HG03558 (cell line): ENCODE data around the gene PLEKHG2.

Experiments used
- ATAC-seq: cut with Tn5 transposase; IDR thresholded peaks from one replicate; pipeline ENCODE4 v1.9.1; 2021; ENCODE audit warnings: moderate number of reproducible peaks; ENCODE audit not compliant: unreplicated experiment; ENCODE audit errors: extremely low read depth

The PLEKHG2 gene

GRCh38 chr19:39416152-39417120, 4.0 kb downstream of the PLEKHG2 start:
- no peak for ATAC-seq

- ATAC-seq, result no peak
Observed at GRCh38 chr19:39417463-39418181, 5.2 kb downstream of the PLEKHG2 start.

- no peak for ATAC-seq
Observed at GRCh38 chr19:39419003-39419402, 6.5 kb downstream of the PLEKHG2 start.

- no peak for ATAC-seq
Observed at GRCh38 chr19:39420769-39421168, 8.3 kb downstream of the PLEKHG2 start.

GRCh38 chr19:39422020-39422419, 9.6 kb downstream of the PLEKHG2 start:
- ATAC-seq, result no peak

- ATAC-seq, result no peak
Observed at GRCh38 chr19:39423258-39424086, 11.0 kb downstream of the PLEKHG2 start.

GRCh38 chr19:39424934-39425333, 12.5 kb downstream of the PLEKHG2 start:
- ATAC-seq, result no peak

- ATAC-seq, result no peak
Observed at GRCh38 chr19:39425744-39426143, 13.3 kb downstream of the PLEKHG2 start.

GRCh38 chr19:39426170-39426569, 13.7 kb downstream of the PLEKHG2 start:
- ATAC-seq, result no peak

GRCh38 chr19:39427707-39428106, 15.2 kb downstream of the PLEKHG2 start:
- ATAC-seq, result no peak

- ATAC-seq, result no peak
Observed at GRCh38 chr19:39428283-39429112, 16.0 kb downstream of the PLEKHG2 start.

GRCh38 chr19:39430675-39431593, 18.5 kb downstream of the PLEKHG2 start:
- no peak for ATAC-seq

- ATAC-seq, result no peak
Observed at GRCh38 chr19:39432677-39433025, 20.2 kb downstream of the PLEKHG2 start.

GRCh38 chr19:39433480-39434079, 21.1 kb downstream of the PLEKHG2 start:
- ATAC-seq, result no peak

GRCh38 chr19:39434123-39435076, 21.9 kb downstream of the PLEKHG2 start:
- ATAC-seq, result no peak

GRCh38 chr19:39435499-39436349, 23.3 kb downstream of the PLEKHG2 start, which contains the start of gene RPS16:
Gene RPS16, minus strand, starts transcription at chr19:39435949. Its CDS starts 54 bp downstream, at chr19:39435895.
- no peak for ATAC-seq
